ENCODE results near the gene MYH10. TPM values are rescaled to one million over a fixed set of nuclear protein-coding genes. Genes with fewer than 3 reads are reported as not detected.

The MYH10 gene
- total and polyA plus RNA-seq, 8 donors = 1.8 to 104 (median 11.2) TPM

GRCh38 chr17:8484465-8484864 is 146.1 kb downstream of the MYH10 start:
- H3K4me3 ChIP-seq = no peak overlapping the region
- WGBS, 5 donors = 92 to 100% (median 98%) methylated on average over 1 of the region's 1 CpG
- peaks cover 10 to 89% (median 63%) of the 10 kb centered on the region in 4 donors for H3K36me3 ChIP-seq
- no peak for DNase-seq
- TF ChIP-seq CTCF (IDR thresholded peaks at IDR 0.05) (no peak), EP300 (IDR thresholded peaks at IDR 0.05) (no peak), POLR2AphosphoS5 (IDR thresholded peaks at IDR 0.05) (no peak), POLR2A (IDR thresholded peaks at IDR 0.05) (no peak)
- no peaks in the 10 kb centered on the region for H3K27me3 ChIP-seq
- peaks cover 0 to 12% (median 10%) of the 10 kb centered on the region in 4 donors for H3K4me1 ChIP-seq
- peaks cover 0 to 9% (median 0%) of the 10 kb centered on the region in 4 donors for H3K9me3 ChIP-seq
- intact Hi-C loops (cut with DNase I; ENCODE audit: low total_unique reads) = no loop called here
- no peak overlapping the region for H3K27ac ChIP-seq

- H3K27me3 ChIP-seq = no peaks in the 10 kb centered on the region
- WGBS, 5 donors = 85 to 92% (median 87%) methylated on average over 5 of the region's 5 CpGs
- peaks cover 0 to 9% (median 0%) of the 10 kb centered on the region in 4 donors for H3K9me3 ChIP-seq
- H3K36me3 ChIP-seq = peaks cover 16 to 87% (median 74%) of the 10 kb centered on the region in 4 donors
- no peak for DNase-seq
- peaks cover 0 to 21% (median 16%) of the 10 kb centered on the region in 4 donors for H3K4me1 ChIP-seq
- no peak overlapping the region for H3K4me3 ChIP-seq
- TF ChIP-seq EP300 (IDR thresholded peaks at IDR 0.05) (no peak), POLR2A (IDR thresholded peaks at IDR 0.05) (no peak), POLR2AphosphoS5 (IDR thresholded peaks at IDR 0.05) (no peak), CTCF (IDR thresholded peaks at IDR 0.05) (no peak)
- peak overlapping the region in 1 of 5 donors; percentile 11 for H3K27ac ChIP-seq
- intact Hi-C loops (cut with DNase I; ENCODE audit: low total_unique reads) = no loop called here
Observed at GRCh38 chr17:8482546-8482945, 148.0 kb downstream of the MYH10 start.

GRCh38 chr17:8481703-8482102 is 148.8 kb downstream of the MYH10 start:
- peaks cover 0 to 9% (median 0%) of the 10 kb centered on the region in 4 donors for H3K9me3 ChIP-seq
- intact Hi-C loops (cut with DNase I; ENCODE audit: low total_unique reads) = no loop called here
- 90 to 95% (median 93%) methylated on average over 5 of the region's 5 CpGs for WGBS, 5 donors
- TF ChIP-seq POLR2A (IDR thresholded peaks at IDR 0.05) = no peak
- no peak for TF ChIP-seq EP300 (IDR thresholded peaks at IDR 0.05)
- no peak for TF ChIP-seq CTCF (IDR thresholded peaks at IDR 0.05)
- TF ChIP-seq POLR2AphosphoS5 (IDR thresholded peaks at IDR 0.05) = no peak
- no peak for DNase-seq
- H3K27ac ChIP-seq = peak overlapping the region in 1 of 5 donors; percentile 11
- H3K4me1 ChIP-seq = peaks cover 0 to 21% (median 16%) of the 10 kb centered on the region in 4 donors
- H3K27me3 ChIP-seq = no peaks in the 10 kb centered on the region
- H3K36me3 ChIP-seq = peaks cover 17 to 87% (median 75%) of the 10 kb centered on the region in 4 donors
- H3K4me3 ChIP-seq = no peak overlapping the region

- H3K36me3 ChIP-seq = peaks cover 23 to 88% (median 80%) of the 10 kb centered on the region in 4 donors
Observed at GRCh38 chr17:8481089-8481488, 149.4 kb downstream of the MYH10 start.

More at GRCh38 chr17:8481089-8481488, 149.4 kb downstream of the MYH10 start:
- intact Hi-C loops (cut with DNase I; ENCODE audit: low total_unique reads) = no loop called here
- Histone ChIP-seq H3K27ac (no peak overlapping the region), H3K4me3 (no peak overlapping the region), H3K9me3 (peaks cover 0 to 9% (median 0%) of the 10 kb centered on the region in 4 donors), H3K27me3 (no peaks in the 10 kb centered on the region), H3K4me1 (peaks cover 0 to 21% (median 16%) of the 10 kb centered on the region in 4 donors)
- DNase-seq = no peak
- WGBS, 5 donors = 93 to 98% (median 95%) methylated on average over 9 to 21 of the region's 22 CpGs
- TF ChIP-seq CTCF (IDR thresholded peaks at IDR 0.05) (no peak), EP300 (IDR thresholded peaks at IDR 0.05) (no peak), POLR2A (IDR thresholded peaks at IDR 0.05) (no peak), POLR2AphosphoS5 (IDR thresholded peaks at IDR 0.05) (no peak)

Measured in stomach (tissue), 9 donors.